ENCODE data around the gene ATXN1L. TPM values are rescaled to one million over a fixed set of nuclear protein-coding genes. Genes with fewer than 3 reads are reported as not detected.
A peak's percentile ranks its signal among the peaks of the same experiment; 100 is the strongest.

ATXN1L gene
- polyA plus RNA-seq, 1 donor = 21.2 TPM

DNA sequence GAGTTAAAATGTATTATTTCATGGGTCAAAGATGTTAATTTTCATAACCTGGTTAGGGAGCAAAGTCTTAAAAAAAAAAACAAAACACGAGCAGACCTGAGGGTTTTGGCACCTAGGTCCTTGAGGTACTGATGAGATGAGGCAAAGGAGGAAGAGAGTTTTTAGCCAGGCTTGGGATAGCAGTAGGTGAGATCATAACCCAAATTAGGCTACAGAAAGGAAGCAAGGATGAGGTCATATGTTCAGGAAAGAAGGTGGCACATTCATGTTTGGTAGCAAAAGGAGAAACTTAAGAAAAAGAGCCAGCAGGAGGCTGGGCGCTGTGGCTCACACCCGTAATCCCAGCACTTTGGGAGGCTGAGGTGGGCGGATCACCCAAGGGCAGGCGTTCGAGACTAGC lies 2.8 kb downstream of the ATXN1L start:
- DNase-seq = no peak
- peaks cover 47% of the 10 kb centered on the region for H3K36me3 ChIP-seq (ENCODE audit: control insufficient read depth, insufficient read depth, low read length)
- no peaks in the 10 kb centered on the region for H3K9me3 ChIP-seq (ENCODE audit: control insufficient read depth, low read depth, low read length)
- 100% methylated on average over 1 of the region's 6 CpGs for WGBS (ENCODE audit: insufficient coverage, low lambda C conversion rate)
- H3K4me1 ChIP-seq (ENCODE audit: control insufficient read depth, insufficient read depth, low read length) = peaks cover 8% of the 10 kb centered on the region
- no peaks in the 10 kb centered on the region for H3K27me3 ChIP-seq (ENCODE audit: control insufficient read depth, insufficient read depth, low read length)
- no peak overlapping the region for H3K4me3 ChIP-seq (ENCODE audit: low read length)
- no peak overlapping the region for H3K27ac ChIP-seq (ENCODE audit: low read length)

DNA sequence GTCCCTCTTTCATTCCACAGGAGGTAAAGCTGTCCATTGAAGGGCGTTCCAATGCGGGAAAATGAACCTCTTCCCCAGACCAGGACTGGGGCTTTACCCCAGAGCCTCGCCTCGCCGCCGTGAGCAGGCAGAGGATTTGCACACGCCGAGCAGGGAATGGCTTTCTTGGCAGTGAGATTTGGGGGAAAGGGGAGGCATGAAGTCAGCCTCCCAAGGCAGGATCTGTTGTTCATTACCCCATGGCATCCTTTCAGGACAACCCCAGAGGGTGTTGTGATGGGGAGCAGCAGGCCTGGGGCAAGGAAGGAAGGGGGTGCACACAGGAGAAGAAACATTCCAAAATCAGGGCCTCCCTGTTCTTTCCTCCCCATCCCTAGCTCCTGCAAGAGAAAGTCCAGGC lies 6.0 kb downstream of the ATXN1L start:
- no peak overlapping the region for H3K27ac ChIP-seq (ENCODE audit: low read length)
- H3K4me3 ChIP-seq (ENCODE audit: low read length) = no peak overlapping the region
- H3K4me1 ChIP-seq (ENCODE audit: control insufficient read depth, insufficient read depth, low read length) = peaks cover 10% of the 10 kb centered on the region
- H3K36me3 ChIP-seq (ENCODE audit: control insufficient read depth, insufficient read depth, low read length) = peaks cover 65% of the 10 kb centered on the region
- WGBS (ENCODE audit: insufficient coverage, low lambda C conversion rate) = no CpG with 5 or more reads among the region's 8 CpGs
- H3K9me3 ChIP-seq (ENCODE audit: control insufficient read depth, low read depth, low read length) = no peaks in the 10 kb centered on the region
- no peaks in the 10 kb centered on the region for H3K27me3 ChIP-seq (ENCODE audit: control insufficient read depth, insufficient read depth, low read length)
- DNase-seq = no peak

DNA sequence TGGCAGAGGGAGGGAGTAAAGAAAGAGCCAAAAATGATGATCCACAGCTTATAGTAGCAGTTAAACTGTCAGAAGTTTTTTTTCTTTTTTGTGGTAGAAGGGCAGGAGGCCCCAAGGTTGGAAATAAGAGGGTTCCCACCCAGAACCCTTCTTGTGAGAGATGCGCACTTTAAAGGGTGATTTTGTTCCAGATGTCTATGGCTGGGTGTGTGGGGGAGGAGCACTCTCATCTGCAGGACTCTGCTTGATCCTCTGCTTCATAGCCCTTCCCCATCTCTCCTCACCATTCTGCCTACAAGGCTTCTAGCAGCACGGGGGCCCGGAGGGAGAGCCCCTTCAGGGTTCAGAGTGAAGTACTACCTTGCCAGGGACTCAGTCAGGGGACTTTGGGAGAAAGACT lies 6.4 kb downstream of the ATXN1L start:
- Histone ChIP-seq H3K4me1 (ENCODE audit: control insufficient read depth, insufficient read depth, low read length) (peaks cover 6% of the 10 kb centered on the region), H3K27ac (ENCODE audit: low read length) (no peak overlapping the region), H3K27me3 (ENCODE audit: control insufficient read depth, insufficient read depth, low read length) (no peaks in the 10 kb centered on the region), H3K9me3 (ENCODE audit: control insufficient read depth, low read depth, low read length) (no peaks in the 10 kb centered on the region), H3K4me3 (ENCODE audit: low read length) (no peak overlapping the region), H3K36me3 (ENCODE audit: control insufficient read depth, insufficient read depth, low read length) (peaks cover 65% of the 10 kb centered on the region)
- DNase-seq = no peak
- no CpG with 5 or more reads among the region's 3 CpGs for WGBS (ENCODE audit: insufficient coverage, low lambda C conversion rate)

DNA sequence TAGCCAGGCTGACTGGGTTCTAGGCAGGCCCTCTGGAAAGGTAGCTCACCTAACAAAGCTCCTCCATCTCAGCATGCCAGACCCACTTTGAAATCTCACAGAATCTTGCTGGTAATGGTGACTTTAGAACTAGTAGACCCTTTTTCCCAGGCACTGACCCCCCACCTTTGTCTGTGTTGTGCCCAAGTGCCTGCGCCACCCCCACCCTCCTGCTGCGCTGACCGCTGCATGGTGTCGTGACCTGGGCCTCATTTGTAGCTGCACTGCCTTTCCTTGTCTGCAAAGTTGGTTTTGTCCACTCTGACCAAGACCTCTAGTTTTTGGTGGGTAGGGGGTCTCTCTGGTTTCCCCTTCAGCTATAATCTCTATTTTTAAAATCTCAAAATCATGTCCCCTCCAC lies 6.8 kb downstream of the ATXN1L start:
- peaks cover 4% of the 10 kb centered on the region for H3K4me1 ChIP-seq (ENCODE audit: control insufficient read depth, insufficient read depth, low read length)
- no peaks in the 10 kb centered on the region for H3K9me3 ChIP-seq (ENCODE audit: control insufficient read depth, low read depth, low read length)
- no peaks in the 10 kb centered on the region for H3K27me3 ChIP-seq (ENCODE audit: control insufficient read depth, insufficient read depth, low read length)
- DNase-seq = no peak
- no peak overlapping the region for H3K4me3 ChIP-seq (ENCODE audit: low read length)
- peaks cover 65% of the 10 kb centered on the region for H3K36me3 ChIP-seq (ENCODE audit: control insufficient read depth, insufficient read depth, low read length)
- no peak overlapping the region for H3K27ac ChIP-seq (ENCODE audit: low read length)
- WGBS (ENCODE audit: insufficient coverage, low lambda C conversion rate) = no CpG with 5 or more reads among the region's 4 CpGs

DNA sequence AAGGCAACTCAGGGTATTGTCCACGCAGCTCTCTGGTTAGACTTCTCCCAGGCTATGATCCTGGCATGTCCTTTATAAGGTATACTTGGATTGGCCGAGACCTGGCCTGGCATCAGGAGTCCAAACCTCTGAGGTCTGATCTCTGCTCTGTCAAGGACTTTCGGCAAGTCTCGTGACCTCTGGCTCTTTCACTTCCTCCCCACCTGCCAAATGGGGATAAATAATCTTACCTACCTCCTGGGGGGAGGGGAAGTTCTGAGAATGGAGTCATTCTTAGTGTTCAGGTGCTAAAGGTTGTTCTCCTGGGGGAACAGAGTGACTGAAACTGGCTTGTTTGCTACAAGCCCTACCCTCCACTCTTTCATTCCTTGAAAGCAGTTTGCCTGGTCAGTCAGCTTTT lies 7.6 kb downstream of the ATXN1L start:
- no peaks in the 10 kb centered on the region for H3K27me3 ChIP-seq (ENCODE audit: control insufficient read depth, insufficient read depth, low read length)
- peaks cover 62% of the 10 kb centered on the region for H3K36me3 ChIP-seq (ENCODE audit: control insufficient read depth, insufficient read depth, low read length)
- WGBS (ENCODE audit: insufficient coverage, low lambda C conversion rate) = no CpG with 5 or more reads among the region's 4 CpGs
- no peak overlapping the region for H3K4me3 ChIP-seq (ENCODE audit: low read length)
- DNase-seq = peak; percentile 24 to 60
- H3K27ac ChIP-seq (ENCODE audit: low read length) = no peak overlapping the region
- H3K4me1 ChIP-seq (ENCODE audit: control insufficient read depth, insufficient read depth, low read length) = peaks cover 4% of the 10 kb centered on the region
- H3K9me3 ChIP-seq (ENCODE audit: control insufficient read depth, low read depth, low read length) = no peaks in the 10 kb centered on the region

DNA sequence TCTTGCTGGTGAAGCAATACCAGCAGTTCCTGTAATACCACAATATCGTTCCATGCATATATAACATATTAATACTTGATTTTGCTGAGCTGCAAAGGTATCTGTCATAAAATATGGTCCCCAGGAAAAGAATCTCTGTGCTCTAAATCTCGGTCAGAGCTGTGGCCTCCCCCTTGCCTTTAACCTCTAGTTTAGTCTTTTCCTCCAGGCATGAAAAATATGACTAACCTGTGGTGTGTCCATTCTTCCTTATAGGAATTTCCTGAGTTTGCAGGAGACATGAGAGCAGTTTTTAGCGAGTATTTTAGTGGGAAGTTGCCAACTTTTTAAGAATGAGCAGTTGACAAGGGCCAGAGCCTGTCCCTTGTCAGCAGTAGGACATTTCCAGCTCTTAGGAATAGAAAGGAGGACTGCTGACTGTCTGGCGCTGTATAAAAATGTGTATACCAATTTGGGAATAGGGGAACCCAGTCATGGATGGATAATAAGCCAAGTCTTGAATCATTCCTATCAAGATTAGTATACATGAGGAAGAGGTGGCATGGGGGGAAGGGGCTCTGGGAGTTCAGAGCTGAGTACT lies 8.7 kb downstream of the ATXN1L start:
- Histone ChIP-seq H3K9me3 (ENCODE audit: control insufficient read depth, low read depth, low read length) (no peaks in the 10 kb centered on the region), H3K4me1 (ENCODE audit: control insufficient read depth, insufficient read depth, low read length) (peaks cover 6% of the 10 kb centered on the region), H3K4me3 (ENCODE audit: low read length) (no peak overlapping the region), H3K36me3 (ENCODE audit: control insufficient read depth, insufficient read depth, low read length) (peaks cover 55% of the 10 kb centered on the region), H3K27me3 (ENCODE audit: control insufficient read depth, insufficient read depth, low read length) (no peaks in the 10 kb centered on the region), H3K27ac (ENCODE audit: low read length) (no peak overlapping the region)
- no peak for DNase-seq
- WGBS (ENCODE audit: insufficient coverage, low lambda C conversion rate) = no CpG with 5 or more reads among the region's 4 CpGs

DNA sequence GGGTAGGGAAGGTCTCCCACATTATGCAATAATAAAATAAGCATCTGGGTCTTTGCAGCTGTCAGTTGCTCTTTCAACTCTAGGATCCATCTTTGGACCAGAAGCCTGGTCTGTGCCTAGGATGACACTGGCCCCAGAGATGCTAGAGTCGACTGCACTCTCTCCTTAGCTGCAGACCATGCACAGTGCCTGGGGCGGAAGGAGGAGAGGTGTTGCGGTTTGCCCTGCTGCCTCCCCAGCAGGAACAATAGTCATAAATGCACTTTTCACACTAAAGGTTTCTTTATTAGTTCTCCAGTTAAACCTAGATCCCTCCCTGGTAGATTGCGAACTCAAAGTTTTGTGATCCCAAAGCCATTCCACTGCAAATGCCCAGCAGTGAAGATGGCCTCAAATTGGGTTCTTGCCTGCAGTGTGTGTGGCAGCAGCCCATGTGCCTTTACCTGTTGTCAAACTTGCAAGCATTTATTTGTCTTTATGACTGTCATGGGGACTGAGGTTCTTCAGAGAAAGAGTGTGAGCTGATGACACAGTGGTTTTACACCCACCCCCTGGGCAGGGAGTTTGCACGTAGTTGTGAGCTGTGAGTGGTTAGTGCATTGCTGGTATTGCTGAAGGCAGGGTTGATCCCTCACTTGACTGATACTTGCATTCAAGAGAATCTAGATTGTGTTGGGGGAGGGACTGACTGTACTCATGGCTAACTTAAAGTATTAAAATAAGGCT lies 10.3 kb downstream of the ATXN1L start:
- Histone ChIP-seq H3K9me3 (ENCODE audit: control insufficient read depth, low read depth, low read length) (no peaks in the 10 kb centered on the region), H3K27ac (ENCODE audit: low read length) (no peak overlapping the region), H3K27me3 (ENCODE audit: control insufficient read depth, insufficient read depth, low read length) (no peaks in the 10 kb centered on the region), H3K4me3 (ENCODE audit: low read length) (no peak overlapping the region), H3K4me1 (ENCODE audit: control insufficient read depth, insufficient read depth, low read length) (peaks cover 6% of the 10 kb centered on the region), H3K36me3 (ENCODE audit: control insufficient read depth, insufficient read depth, low read length) (peaks cover 52% of the 10 kb centered on the region)
- no peak for DNase-seq
- 100% methylated on average over 1 of the region's 5 CpGs for WGBS (ENCODE audit: insufficient coverage, low lambda C conversion rate)

DNA sequence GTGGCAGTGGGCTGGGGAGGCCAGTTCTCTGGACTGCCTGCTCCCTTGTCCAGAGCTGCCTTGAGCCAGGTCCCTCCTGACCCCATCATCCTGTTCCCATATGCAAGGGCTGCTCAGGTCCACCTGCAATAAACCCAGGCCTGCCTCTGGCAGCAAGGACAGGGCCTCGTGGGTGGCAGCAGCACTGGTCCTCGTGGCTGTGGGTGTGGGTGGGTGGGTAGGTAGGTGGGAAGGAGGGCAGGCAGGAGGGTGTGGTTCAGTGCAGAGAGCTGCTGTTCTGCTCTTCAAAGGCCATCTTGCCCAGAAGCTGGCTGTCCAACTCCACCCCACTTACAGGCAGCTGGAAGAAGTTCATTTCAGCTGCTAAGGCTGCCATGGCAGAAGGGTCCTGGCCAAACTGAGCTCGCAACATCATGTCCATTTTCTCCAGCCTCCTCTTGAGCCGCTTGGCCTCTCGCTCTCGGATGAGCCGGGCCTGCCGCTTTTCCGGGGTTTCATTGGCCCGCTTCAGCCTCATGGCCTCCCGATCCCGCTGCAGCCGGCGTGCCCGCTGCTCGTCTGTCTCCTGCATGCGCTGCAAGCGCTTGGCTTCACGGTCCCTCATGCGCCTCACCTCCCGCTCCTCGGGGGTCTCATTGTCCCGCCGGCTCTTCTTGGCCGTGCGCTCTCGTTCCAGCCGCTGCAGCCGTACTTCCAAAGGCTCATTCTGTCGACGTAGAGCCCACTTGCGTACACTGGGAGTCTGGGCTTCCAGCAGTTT lies 14.2 kb downstream of the ATXN1L start:
- peaks cover 2% of the 10 kb centered on the region for H3K4me1 ChIP-seq (ENCODE audit: control insufficient read depth, insufficient read depth, low read length)
- no CpG with 5 or more reads among the region's 32 CpGs for WGBS (ENCODE audit: insufficient coverage, low lambda C conversion rate)
- H3K36me3 ChIP-seq (ENCODE audit: control insufficient read depth, insufficient read depth, low read length) = peaks cover 60% of the 10 kb centered on the region
- no peak overlapping the region for H3K4me3 ChIP-seq (ENCODE audit: low read length)
- no peaks in the 10 kb centered on the region for H3K27me3 ChIP-seq (ENCODE audit: control insufficient read depth, insufficient read depth, low read length)
- H3K27ac ChIP-seq (ENCODE audit: low read length) = no peak overlapping the region
- no peak for DNase-seq
- H3K9me3 ChIP-seq (ENCODE audit: control insufficient read depth, low read depth, low read length) = no peaks in the 10 kb centered on the region

DNA sequence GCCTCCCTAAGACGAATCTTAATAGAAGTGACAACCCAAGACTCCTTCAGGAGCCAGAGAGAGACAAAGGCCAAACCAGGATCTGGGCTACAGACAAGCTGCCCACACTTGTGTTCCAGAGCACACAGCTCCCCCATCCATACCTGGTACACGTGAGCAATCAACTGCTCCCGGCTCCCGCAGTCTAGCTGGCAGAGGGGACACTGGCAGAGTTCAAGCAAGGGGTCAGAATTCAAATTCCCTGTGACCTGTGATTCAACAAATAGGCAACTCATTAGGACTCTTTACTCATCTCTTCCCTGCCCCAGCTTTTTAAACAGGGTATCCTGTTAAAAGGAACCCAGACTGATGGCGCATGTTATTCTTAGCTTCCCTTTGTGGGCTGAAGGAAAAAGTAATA lies 18.2 kb downstream of the ATXN1L start:
- no CpG with 5 or more reads among the region's 5 CpGs for WGBS (ENCODE audit: insufficient coverage, low lambda C conversion rate)
- peaks cover 74% of the 10 kb centered on the region for H3K36me3 ChIP-seq (ENCODE audit: control insufficient read depth, insufficient read depth, low read length)
- H3K9me3 ChIP-seq (ENCODE audit: control insufficient read depth, low read depth, low read length) = no peaks in the 10 kb centered on the region

DNA sequence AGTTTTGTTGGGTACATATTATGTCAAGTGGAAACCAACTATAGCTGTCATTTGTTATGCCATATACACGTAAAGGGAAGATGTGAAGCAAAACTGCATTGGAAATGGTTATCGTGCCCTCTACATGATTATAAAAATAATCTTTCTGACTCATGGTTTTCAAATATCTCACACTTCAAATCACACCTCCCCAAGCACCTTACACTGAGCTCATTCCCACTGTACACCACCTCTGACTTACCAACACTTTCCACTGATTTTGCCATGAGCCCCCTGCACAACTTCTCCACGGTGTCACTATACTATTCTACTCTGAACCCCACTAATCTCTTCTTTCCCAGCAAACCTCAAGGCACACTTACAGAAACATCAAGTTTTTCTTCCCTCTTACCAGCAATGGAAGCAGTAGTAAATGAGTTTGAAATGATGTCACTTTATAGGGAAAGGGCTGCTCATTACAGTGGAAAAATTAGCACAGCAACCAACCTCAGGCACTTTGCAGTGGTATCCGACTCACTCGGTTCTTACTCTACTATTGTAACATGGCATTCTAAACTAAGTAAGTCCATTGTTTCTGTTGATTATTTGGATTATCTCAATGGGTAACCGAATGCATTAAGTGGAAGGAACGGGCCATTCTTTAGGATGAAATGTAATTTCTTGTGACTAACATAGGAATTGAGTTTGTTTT lies 19.5 kb downstream of the ATXN1L start:
- H3K9me3 ChIP-seq (ENCODE audit: control insufficient read depth, low read depth, low read length) = no peaks in the 10 kb centered on the region
- no peaks in the 10 kb centered on the region for H3K4me1 ChIP-seq (ENCODE audit: control insufficient read depth, insufficient read depth, low read length)
- no CpG with 5 or more reads among the region's 7 CpGs for WGBS (ENCODE audit: insufficient coverage, low lambda C conversion rate)
- no peak for DNase-seq
- no peak overlapping the region for H3K4me3 ChIP-seq (ENCODE audit: low read length)
- H3K27me3 ChIP-seq (ENCODE audit: control insufficient read depth, insufficient read depth, low read length) = no peaks in the 10 kb centered on the region
- H3K27ac ChIP-seq (ENCODE audit: low read length) = no peak overlapping the region
- peaks cover 73% of the 10 kb centered on the region for H3K36me3 ChIP-seq (ENCODE audit: control insufficient read depth, insufficient read depth, low read length)

More for the DNA sequence above, 18.2 kb downstream of the ATXN1L start:
- Histone ChIP-seq H3K27ac (ENCODE audit: low read length) (no peak overlapping the region), H3K4me1 (ENCODE audit: control insufficient read depth, insufficient read depth, low read length) (peaks cover 2% of the 10 kb centered on the region), H3K4me3 (ENCODE audit: low read length) (no peak overlapping the region), H3K27me3 (ENCODE audit: control insufficient read depth, insufficient read depth, low read length) (no peaks in the 10 kb centered on the region)
- DNase-seq = no peak

Measured in large intestine (tissue), 3 donors.